Fibroblast of peridontal ligament (primary cell): Measurements from ENCODE around the gene TNIP2.
"Not testable (repeated sequence)": the region's sequence is repeated elsewhere in the genome, so short reads cannot be mapped to it uniquely, and the experiment has no call there.

Experiments used
- DNase-seq: peaks from one replicate; pipeline ENCODE4 v3.0.0-alpha.2; 2010; ENCODE audit errors: extremely low read depth

The TNIP2 gene

GRCh38 chr4:2771264-2771663 lies 15.1 kb upstream of the TNIP2 start:
- DNase-seq = peak; percentile 30

DNA sequence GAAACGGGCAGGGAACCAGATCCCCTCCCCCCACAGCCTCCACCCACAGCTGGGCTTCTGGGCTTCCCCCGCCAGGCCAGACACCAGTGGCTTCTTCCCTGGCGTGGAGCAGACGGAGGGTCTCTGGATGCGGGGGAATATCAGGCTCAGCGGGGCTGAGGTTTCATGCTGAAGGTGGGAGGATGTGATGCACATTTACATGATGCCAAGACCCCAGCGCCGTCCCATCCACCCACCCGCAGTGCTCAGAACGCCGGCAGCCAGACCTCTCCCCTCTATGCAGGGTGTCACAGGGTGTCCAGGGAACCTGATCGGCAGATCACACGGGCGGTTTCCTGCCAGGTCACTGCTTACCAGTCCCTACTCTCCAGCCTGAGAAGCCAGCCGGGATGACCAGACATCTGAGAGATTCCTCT lies 12.8 kb upstream of the TNIP2 start:
- DNase-seq = no peak

DNA sequence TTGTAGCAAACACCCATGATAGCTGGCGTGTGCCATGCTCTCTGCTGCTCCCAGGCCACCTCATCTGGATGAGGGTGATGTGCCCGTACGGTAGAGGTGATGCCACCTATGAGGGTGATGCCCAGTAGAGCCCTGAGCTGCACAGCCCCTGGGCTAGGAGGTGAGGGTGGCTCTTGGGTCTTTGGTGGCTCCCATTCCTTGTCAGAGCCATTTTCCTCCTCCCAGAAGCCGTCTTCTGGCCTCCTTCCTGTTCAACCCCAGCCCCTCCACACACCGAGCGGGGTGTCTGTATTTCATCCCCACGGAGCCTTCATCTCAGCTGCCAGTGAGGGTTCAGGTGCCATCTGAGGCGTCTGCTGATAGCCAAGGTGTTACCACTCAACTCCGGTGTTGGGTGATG lies 12.0 kb upstream of the TNIP2 start:
- DNase-seq = no peak

DNA sequence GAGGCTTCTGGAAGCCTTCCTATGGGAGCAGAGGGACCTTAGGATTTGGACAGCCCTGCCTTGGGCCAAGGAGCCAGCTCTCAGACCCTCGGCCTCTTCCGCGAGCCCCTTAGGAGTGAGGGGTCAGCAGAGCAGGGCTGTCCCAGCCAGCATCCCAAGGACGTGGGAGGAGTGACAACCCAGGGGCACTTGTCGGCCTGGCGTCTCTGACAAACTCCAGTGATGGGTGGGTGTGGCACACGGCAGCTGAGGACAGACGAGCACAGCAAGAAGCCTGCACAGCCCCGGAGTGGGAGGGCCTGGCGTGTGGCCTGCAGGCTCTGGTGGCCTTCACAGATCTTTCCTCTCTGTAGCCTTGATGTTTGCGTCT lies 11.6 kb upstream of the TNIP2 start:
- no peak for DNase-seq

GRCh38 chr4:2767046-2767704 lies 11.0 kb upstream of the TNIP2 start:
- DNase-seq = no peak

DNA sequence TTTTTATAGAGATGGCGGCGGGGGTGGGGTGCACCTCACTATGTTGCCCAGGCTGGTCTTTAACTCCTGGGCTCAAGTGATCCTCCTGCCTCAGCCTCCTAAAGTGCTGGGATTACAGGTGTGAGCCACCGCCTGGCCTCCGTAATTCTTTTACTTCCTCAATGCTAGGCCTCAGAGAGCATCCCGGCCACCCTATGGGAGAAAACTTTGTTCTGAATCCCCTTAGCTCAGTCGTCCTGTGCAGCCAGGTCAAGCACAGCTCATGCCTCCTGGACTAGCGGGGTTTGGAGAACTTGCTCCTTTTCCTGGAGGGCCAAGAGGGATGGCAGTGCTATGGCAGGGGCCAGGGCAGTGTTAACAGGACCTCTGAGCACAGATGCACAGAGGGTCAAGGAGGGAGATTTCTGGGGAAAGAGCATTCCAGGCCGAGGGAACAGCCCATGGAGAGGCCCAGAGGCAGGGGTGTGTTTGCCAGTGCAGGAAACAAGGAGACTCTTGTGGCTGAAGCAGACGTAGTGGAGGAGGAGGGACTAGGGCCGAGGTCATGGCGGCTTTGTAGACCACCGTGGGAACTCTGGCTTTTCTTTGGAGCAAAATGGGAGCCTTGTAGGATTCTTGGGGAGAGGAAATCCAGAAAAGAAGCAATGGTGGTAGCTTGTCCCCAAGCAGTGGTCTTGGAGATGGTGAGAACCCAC lies 9.8 kb upstream of the TNIP2 start:
- DNase-seq = no peak

- no peak for DNase-seq
Measured at GRCh38 chr4:2763511-2763967, 7.4 kb upstream of the TNIP2 start.

GRCh38 chr4:2762486-2763370 lies 6.6 kb upstream of the TNIP2 start:
- DNase-seq = not testable (repeated sequence)

DNA sequence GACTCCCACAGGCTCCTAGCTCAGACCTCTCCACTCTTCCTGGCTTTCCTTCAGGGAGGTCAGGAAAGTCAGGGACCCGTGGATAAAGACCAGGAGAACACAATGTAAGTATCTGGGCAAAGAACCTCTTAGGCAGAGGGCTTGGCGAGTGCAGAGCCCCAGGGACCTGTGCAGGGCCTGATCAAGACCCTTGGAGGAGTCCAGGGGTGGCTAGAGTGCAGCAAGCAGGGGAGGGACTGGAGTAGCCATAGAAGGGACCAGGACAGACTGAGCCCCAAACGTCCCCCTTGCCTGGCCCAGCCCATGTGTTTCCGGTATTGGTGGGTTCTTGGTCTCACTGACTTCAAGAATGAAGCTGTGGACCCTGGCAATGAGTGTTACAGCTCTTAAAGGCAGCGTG lies 5.9 kb upstream of the TNIP2 start:
- DNase-seq = no peak

DNA sequence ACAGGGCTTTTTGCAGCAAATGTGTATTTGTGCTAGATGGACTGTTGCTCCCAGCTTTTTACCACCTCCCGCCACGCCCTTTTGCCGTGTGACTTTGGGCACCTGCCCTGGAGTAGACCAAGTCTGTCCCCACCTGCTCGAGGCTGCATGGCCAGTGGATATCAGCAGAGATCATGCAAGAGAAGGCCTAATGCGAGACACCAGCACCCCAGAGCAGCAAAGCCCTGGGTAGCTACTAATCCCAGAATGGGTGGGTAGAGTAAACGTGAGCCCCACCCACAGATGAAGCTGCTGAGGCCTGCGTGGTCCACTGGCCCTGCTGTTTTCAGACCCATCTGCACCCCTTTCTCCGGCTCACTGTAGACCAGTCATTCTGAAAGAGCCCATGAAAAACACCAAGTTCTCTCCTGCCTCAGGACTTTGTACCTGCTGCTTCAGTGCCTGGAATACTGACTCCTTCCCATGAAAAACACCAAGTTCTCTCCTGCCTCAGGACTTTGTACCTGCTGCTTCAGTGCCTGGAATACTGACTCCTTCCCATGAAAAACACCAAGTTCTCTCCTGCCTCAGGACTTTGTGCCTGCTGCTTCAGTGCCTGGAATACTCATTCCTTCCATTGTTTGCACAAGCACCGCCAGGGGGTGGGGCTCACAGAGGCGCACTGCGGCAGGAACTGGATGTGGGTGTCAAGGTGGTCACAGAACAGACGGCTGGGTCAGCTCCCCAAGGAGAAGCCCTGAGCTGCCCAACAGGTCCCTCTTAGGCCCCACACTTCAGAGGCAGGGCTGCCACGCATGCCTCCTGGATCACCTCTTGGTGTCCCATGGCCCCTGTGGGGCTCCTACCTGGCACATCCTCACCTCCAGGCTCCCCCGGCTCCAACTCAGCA lies 5.1 kb upstream of the TNIP2 start:
- DNase-seq = no peak

GRCh38 chr4:2757426-2757825 lies 1.3 kb upstream of the TNIP2 start:
- DNase-seq = no peak

DNA sequence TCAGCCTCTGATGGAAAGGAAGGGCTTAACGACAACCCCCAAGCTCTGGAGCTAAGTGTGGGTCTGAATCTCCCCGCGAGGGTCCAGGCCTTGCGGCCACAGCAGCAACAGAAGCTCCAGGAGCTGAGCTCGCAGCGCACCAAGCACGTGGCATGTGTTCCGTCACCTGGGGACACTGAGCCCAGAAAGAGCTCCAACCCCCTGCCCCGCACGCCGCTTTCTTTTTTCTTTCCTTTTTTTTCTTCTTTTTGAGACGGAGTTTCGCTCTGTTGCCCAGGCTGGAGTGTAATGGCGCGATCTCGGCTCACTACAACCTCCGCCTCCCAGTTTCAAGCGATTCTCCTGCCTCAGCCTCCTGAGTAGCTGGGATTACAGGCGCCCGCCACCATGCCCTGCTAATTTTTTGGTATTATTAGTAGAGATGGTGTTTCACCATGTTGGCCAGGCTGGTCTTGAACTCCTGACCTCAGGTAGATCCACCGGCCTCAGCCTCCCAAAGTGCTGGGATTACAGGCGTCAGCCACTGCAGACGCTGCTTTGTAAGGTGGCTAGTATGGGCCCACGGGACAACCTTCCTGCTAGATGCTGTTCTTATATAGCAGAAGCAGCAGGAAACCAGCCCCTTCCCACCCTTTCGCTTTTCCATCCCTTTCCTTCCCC lies 685 bp upstream of the TNIP2 start:
- DNase-seq = no peak

- no peak for DNase-seq
Measured at GRCh38 chr4:2754848-2755819, 1.0 kb downstream of the TNIP2 start.

DNA sequence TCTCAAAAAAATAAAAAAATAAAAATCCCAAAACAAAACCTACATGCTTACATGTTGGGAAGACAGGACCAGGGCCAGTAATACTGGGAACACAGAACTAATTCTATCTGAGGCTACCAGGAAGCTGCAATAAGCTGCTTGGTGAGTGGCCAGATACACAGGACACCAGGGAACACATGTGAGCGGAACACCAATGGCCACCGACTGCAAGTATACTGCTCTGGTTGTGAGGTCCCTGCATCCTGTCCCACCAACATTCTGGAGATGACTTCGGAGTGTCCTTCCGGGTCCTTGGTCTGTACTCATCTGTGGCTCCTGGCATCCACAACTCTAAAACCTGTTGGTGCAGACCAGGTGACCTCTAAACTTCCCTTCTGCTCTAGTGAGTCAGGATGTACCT lies 2.7 kb downstream of the TNIP2 start:
- no peak for DNase-seq

- DNase-seq = no peak
Measured at GRCh38 chr4:2750719-2751605, 5.2 kb downstream of the TNIP2 start.

GRCh38 chr4:2746891-2747695 lies 9.0 kb downstream of the TNIP2 start:
- no peak for DNase-seq

GRCh38 chr4:2745981-2746806 lies 9.9 kb downstream of the TNIP2 start:
- no peak for DNase-seq
